GM21381 (cell line): ENCODE results near the gene ARHGAP28.

Experiments used
- ATAC-seq: cut with Tn5 transposase; IDR thresholded peaks from one replicate; pipeline ENCODE4 v1.9.1; 2021; ENCODE audit warnings: mild to moderate bottlenecking, moderate library complexity; ENCODE audit not compliant: unreplicated experiment

ARHGAP28 gene

DNA sequence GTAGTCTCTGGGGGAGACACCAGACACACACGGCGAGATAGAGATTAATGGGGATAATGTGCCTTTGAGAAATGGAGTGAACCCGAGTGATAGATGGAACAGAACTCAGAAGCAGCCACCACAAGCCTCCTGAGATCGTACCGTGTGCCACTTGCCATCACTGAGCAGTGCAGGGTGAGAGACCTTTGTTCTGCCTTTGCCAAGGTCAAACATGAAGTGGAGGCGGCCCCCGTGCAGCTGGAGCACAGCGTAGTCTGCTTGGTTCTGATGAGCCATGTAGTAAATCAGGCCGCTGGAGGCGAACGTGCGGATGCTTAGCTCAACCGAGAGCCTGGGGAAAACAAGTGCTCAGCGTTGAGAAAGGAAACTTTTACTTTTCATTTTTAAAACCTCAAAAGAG lies 221.1 kb downstream of the ARHGAP28 start:
- ATAC-seq, result no peak

DNA sequence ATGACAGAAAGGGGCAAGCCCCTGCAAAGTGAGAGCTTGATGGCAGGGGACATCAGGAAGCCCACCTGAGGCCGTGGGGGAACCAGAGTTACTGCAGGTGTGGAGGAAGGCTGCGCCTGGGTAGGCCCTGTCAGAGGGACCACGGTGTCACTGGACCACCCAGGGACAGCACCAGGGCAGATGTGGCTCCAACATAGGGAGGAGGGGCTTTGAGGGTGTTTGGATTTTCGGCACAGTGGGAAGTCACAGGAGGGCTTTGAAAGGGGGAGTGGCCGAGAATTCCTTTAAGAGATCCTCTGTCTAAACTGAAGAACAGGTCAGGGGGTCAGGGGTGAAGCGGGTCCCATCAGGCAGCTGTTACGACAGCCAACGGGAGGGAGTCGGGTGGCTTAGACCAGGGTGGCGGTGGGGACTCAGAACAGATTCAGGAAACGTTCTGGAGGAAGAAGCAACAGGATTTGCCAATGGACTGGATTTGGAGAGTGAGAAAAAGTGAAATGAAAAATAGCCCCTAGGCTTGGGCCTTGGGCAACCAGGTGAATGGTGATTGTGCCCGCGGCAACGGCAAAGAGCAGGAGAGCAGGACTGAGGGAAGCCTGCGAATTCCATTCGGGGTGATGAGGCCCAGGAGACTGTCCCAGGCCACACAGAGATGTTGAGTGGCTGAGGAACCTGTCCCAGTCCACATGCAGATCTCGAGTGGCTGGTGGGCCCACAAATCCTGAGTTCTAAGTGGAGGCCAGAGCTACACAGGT lies 222.0 kb downstream of the ARHGAP28 start:
- ATAC-seq, result no peak

DNA sequence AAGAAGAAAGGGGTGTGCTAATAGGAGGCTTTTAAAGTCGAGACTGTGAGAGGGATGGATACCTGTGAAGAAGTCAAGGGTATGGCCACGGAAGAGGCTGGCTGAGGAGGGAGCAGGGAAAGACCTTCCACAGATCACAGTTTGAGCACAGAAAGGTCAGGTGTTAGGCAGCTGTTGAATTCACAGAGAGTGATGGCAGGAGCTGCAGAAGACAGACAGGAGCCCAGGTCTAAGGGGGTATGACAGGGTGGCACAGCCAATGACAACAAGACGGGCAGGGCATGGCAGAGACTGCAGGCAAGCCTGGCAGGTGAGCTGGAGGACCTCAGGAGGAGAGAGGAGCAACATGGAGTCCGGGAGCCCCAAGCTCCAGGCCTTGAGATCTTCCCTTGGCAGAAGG lies 225.0 kb downstream of the ARHGAP28 start:
- ATAC-seq, result no peak

DNA sequence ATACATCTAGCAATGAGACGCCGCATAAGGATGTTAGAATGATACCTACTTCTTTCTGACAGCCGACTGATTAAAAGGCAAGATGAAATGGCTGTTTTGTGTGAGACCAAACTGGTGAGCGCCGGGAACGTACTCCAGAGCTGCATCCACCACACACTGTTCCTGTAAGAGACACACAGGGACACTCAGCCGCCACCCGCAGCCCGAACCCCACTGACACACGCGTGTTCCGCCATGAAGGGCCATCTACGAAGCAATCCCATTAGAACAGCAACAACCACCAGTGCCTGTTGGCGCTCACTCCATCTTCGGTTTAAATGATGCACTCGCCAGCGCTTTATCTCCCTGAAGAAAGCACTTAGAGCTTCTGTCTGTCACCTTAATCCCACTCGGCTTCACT lies 225.8 kb downstream of the ARHGAP28 start:
- no peak for ATAC-seq

DNA sequence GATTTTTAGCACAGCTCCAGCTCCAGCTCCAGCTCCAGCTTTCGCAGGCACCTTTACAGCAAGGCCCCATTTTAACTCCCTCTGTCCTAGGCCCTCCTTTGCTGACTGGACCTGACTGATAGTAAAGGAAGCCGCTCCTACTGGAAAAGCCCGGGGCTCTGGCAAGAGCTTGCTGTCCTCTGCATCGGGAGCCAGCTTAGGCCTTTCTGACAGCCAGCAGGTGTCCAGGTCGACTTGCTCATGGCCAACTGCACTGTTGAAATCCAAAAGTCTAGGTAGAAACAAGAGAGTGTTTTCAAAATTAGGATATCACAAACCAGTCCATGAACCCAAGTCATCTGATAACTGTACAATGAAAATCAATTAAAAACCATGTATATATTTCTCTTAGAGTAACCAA lies 227.0 kb downstream of the ARHGAP28 start:
- no peak for ATAC-seq

DNA sequence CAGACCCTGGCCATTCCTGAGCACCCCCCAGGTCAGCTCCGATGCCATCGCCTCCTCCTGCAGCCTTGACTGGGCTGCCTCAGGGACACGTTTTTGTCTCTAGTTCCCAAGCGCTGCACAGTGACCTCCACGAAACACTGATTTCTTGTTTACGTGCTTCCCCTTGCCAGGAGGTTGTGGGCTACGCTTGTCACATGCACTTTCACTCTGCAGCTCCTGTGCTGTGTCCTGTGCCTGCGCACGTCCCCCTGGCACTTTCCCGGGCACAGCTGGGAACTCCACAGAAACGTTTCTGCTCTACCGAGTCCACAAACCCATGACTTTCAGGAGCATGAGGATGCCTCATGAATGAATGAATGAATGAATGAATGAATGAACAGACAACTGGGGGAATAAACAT lies 227.5 kb downstream of the ARHGAP28 start:
- no peak for ATAC-seq

DNA sequence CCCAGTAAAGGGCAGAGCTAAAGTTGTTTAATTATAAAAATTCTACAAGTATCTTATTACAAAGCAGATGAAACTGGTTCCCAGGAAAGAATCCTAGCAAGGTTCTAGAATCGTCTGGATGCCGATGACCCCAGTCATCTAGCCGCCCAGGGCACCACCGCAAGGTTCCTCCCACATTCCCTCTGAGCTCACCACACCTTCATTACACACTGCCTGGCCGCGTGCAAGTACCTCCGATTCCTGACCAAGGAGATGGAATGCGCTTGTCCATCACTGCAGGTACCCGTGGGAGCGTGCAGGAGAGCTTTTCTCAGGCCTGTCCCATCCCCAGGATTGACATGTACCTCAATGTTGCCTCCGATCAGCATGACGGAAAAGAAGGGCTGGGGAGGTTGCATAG lies 229.6 kb downstream of the ARHGAP28 start:
- ATAC-seq, result no peak

DNA sequence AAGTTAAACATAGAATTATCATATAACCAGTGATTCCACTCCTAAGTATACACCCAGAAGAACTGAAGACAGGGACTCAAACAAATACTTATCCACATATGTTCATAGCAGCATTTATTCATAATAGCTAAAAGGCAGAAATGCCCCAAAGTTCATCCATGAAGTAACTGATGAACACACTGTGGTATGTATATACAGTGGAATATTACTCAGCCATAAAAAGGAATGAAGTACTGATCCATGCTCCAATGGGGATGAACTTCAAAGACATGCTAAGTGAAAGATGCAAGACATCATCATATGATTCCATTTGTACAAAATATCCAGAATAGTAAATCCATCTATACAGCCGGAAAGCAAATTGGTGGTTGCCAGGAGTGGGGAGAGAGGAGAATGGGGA lies 230.6 kb downstream of the ARHGAP28 start:
- ATAC-seq, result no peak

DNA sequence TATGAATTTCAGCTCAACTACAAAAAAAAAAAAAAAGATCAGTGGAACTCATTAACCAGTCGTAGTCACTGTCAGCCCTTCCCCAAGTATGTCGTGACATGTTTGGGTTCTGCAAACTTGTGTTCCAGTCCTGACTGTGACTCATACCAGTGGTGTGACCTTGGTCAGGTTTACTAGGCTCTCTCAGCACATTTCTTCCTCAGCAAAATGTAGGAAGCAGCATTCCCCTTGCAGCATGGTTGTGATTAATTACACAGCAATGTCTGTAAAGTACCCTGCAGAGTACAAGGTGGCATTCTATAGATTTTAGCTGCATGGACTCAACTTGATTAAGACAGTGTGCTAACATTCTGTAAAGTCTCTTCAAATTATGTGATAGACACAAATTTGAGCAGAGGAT lies 231.1 kb downstream of the ARHGAP28 start:
- no peak for ATAC-seq

DNA sequence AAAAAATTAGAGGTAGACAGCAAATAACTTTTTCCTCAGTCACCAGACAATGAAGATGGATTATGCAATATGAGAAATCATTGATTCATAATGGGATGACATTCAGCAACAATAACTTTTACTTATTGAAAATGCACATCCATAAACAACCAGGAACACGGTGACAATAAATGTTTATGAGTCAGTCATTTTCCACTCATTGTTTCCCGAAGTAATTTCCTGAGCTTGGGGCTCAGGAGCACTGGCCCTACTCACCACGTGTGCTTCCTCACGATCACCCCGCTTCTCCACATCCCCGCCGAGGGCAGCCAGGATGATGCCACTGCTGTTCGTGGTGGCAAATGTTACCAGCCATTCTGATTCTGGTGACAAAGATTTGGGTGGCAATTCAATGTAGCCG lies 231.8 kb downstream of the ARHGAP28 start:
- ATAC-seq, result no peak

DNA sequence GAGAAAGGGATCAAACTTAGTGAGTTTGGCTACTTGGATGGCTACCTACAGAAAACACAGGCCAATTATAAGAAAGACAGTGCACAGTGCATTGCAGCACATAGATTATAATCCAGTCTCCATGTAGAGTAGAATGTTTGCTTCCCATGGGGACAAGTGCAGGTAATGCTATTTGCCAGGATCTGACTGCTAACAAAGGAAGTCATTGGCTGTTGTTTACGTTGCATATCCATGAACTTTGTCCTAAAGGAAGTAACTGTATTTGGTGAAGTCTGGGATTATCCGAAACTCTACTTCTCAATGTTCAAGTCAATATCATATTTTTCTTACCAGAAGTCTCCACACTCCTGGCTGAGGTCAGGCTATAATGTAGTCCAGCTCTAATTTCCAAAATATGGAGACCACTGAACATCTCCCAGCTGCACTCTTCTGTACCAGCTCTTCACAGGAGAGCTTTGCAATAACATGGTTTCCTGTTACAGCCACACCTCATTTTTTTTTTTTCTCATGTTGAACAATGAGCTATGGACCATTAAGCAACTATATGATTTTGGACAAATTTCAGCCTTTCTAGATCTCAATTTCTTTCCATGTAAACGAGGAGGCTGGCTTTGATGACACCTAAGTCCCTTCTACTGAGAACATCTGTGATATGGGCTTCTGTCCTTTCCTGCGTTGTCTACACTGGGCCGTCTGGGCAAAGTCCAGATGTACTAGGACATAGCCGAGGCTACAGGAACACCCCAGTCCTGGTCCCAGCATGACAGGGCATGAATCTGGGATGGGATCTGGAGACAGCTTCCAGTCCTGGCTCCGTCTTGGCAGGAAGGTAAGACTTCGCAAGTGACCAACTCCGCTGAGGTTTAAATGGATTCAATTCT lies 233.3 kb downstream of the ARHGAP28 start:
- no peak for ATAC-seq

DNA sequence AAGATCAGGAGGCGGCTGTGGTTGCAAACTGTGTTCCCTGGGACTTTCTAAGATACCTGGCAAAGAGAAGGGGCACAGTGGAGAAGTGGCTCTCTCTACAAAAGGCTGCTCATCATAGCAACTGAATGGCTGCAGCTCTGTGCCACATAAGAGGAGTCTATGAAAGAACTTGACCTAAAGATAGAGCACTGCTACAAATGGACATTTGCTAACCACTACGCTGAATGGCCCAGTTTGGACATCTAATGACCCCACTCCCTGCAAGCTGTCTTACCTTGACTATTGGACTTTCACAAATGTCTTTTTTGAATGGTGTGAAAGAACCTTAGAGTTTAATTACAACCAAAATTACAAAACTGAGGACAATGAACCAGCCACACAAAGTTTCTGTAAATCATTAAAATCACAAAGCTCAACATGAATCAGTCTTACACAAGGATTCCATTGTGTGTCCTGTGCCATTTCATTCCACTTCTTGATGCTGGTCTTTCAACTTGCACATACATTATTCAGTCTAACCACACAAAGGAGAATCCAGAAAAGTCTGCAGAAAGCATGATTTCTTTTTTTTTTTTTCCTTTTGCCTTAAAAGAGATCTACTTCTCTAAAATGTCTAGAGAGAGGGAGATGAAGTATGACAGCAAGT lies 234.1 kb downstream of the ARHGAP28 start:
- no peak for ATAC-seq
